B cell (primary cell): ENCODE data around the gene MGST2. TPM values are rescaled to one million over a fixed set of nuclear protein-coding genes. Genes with fewer than 3 reads are reported as not detected.

Source experiments
- ATAC-seq: fragments of 200-7000 bp; cut with Tn5 transposase; one replicate; pipeline ENCODE4 v1.10.0; 2021; ENCODE audit warnings: low read depth, mild to moderate bottlenecking, moderate number of reproducible peaks, moderate library complexity
- CTCF ChIA-PET: fragments of 350-600 bp; sonication (Branson Sonifier 250); formaldehyde crosslinking; loops from one replicate; lab custom pipeline; 2021; ENCODE audit warnings: antibody characterized with exemption, inconsistent platforms; lab: Charles Lee
- POLR2A ChIA-PET: fragments of 350-600 bp; sonication (Branson Sonifier 250); formaldehyde crosslinking; loops from one replicate; lab custom pipeline; 2021; ENCODE audit warnings: antibody characterized with exemption; lab: Charles Lee
- DNase-seq: peaks from one replicate; pipeline ENCODE4 v3.0.0; 2013
- H2AFZ ChIP-seq: 2 replicates; pipeline ENCODE4 v1.6.1; 2012; ENCODE audit warnings: mild to moderate bottlenecking, low read depth, low read length; ENCODE audit not compliant: insufficient read depth, poor library complexity, severe bottlenecking
- H3K27ac ChIP-seq, 2 donors: 1 replicate in 1 of 2; 2 replicates in 1 of 2; pipeline ENCODE4 v1.5.1; 2012 to 2013; ENCODE audit warnings: low read length in 2 of 2, mild to moderate bottlenecking in 2 of 2, moderate library complexity in 1 of 2
- H3K27me3 ChIP-seq, 4 experiments: fragments of 200-600 bp in 1 of 4; sonication (generic) in 1 of 4; replicated peaks in 1 of 4; 1 replicate in 2 of 4; 2 replicates in 2 of 4; pipeline versions ENCODE4 v1.6.1 to v1.7.0; 2013 to 2016; ENCODE audit warnings: low read length in 3 of 4, mild to moderate bottlenecking in 2 of 4, mixed read lengths in 1 of 4, moderate library complexity in 1 of 4; ENCODE audit not compliant: insufficient read depth in 4 of 4, control insufficient read depth in 3 of 4; ENCODE audit errors: control extremely low read depth in 1 of 4
- H3K36me3 ChIP-seq, 2 experiments: replicated peaks in 1 of 2; 1 replicate in 1 of 2; 2 replicates in 1 of 2; pipeline versions ENCODE4 v1.6.1 to v1.7.1; 2013; ENCODE audit warnings: low read length in 1 of 2; ENCODE audit not compliant: insufficient read depth in 2 of 2, control insufficient read depth in 1 of 2; ENCODE audit errors: control extremely low read depth in 1 of 2, extremely low read depth in 1 of 2
- H3K4me1 ChIP-seq, 2 donors: fragments of 200-600 bp in 1 of 2; sonication (generic) in 1 of 2; 1 replicate in 1 of 2; 2 replicates in 1 of 2; pipeline versions ENCODE4 v1.5.1 to v1.6.1; 2013 to 2017; ENCODE audit warnings: low read length in 2 of 2; ENCODE audit not compliant: control insufficient read depth in 2 of 2, insufficient read depth in 2 of 2
- H3K4me2 ChIP-seq: replicated peaks from 2 replicates; pipeline ENCODE3; 2012; ENCODE audit warnings: mild to moderate bottlenecking, low read depth, low read length; ENCODE audit not compliant: poor library complexity, severe bottlenecking
- H3K4me3 ChIP-seq, 5 experiments: fragments of 200-600 bp in 1 of 5; sonication (generic) in 1 of 5; 1 replicate in 3 of 5; 2 replicates in 2 of 5; pipeline versions ENCODE4 v1.5.1 to v1.7.0; 2011 to 2016; ENCODE audit warnings: low read length in 4 of 5, mild to moderate bottlenecking in 4 of 5, low read depth in 2 of 5, control low read depth in 1 of 5, moderate library complexity in 1 of 5; ENCODE audit not compliant: insufficient read depth in 1 of 5; ENCODE audit errors: control extremely low read depth in 1 of 5, extremely low read depth in 1 of 5
- H3K79me2 ChIP-seq: fragments of 200-600 bp; sonication (generic); one replicate; pipeline ENCODE4 v1.6.0; 2016; ENCODE audit warnings: low read length; ENCODE audit not compliant: control insufficient read depth, insufficient read depth
- H3K9ac ChIP-seq: fragments of 200-600 bp; sonication (generic); 2 replicates; pipeline ENCODE4 v1.6.1; 2017; ENCODE audit warnings: mild to moderate bottlenecking, low read length, moderate library complexity
- H3K9me3 ChIP-seq, 3 donors: one replicate each; pipeline versions ENCODE4 v1.6.1 to v1.7.1; 2013; ENCODE audit warnings: low read length in 2 of 3; ENCODE audit not compliant: control insufficient read depth in 2 of 3, insufficient read depth in 1 of 3; ENCODE audit errors: control extremely low read depth in 1 of 3
- H4K20me1 ChIP-seq: 2 replicates; pipeline ENCODE4 v1.6.0; 2012; ENCODE audit warnings: mild to moderate bottlenecking, low read length; ENCODE audit not compliant: insufficient read depth, control insufficient read depth, poor library complexity, severe bottlenecking
- H3K27ac Mint-ChIP-seq: one replicate; pipeline ENCODE4 v1.8.0; 2021; ENCODE audit warnings: mixed read lengths
- H3K27me3 Mint-ChIP-seq: one replicate; pipeline ENCODE4 v1.8.0; 2021; ENCODE audit warnings: mixed read lengths
- H3K4me1 Mint-ChIP-seq: one replicate; pipeline ENCODE4 v1.8.0; 2021; ENCODE audit warnings: mixed read lengths
- H3K4me3 Mint-ChIP-seq: one replicate; pipeline ENCODE4 v1.8.0; 2021; ENCODE audit warnings: mixed read lengths
- H3K9me3 Mint-ChIP-seq: one replicate; pipeline ENCODE4 v1.8.0; 2022; ENCODE audit warnings: mixed read lengths; ENCODE audit not compliant: insufficient read depth
- CTCF ChIP-seq: fragments of 200-600 bp; IDR thresholded peaks from one replicate; pipeline ENCODE4 v1.8.0; 2022; ENCODE audit warnings: antibody characterized with exemption, mild to moderate bottlenecking
- EZH2 ChIP-seq: IDR thresholded peaks from 2 replicates; pipeline ENCODE4 v1.6.1; 2012; ENCODE audit warnings: borderline replicate concordance, low read depth, mild to moderate bottlenecking, moderate library complexity, low read length; ENCODE audit not compliant: insufficient read depth, poor library complexity, severe bottlenecking
- WGBS: methylation state at CpG from one replicate; pipeline ENCODE4 v1.1.5; 2013; ENCODE audit warnings: missing lambda C conversion rate; ENCODE audit not compliant: insufficient coverage; 5-methylcytosine and 5-hydroxymethylcytosine counted together
- intact Hi-C: fragments of 100-400 bp; cut with micrococcal nuclease; formaldehyde crosslinking; loops from one replicate; pipeline ENCODE4 v1.10.0; 2022
- polyA plus RNA-seq: library from polyadenylated mRNA; depleted of rRNA; stranded (reverse); fragments of >200 nt; gene quantifications from 2 replicates; pipeline ENCODE4 v1.2.3, GENCODE V29; 2012
- total RNA-seq, 2 donors: library from RNA; stranded (reverse); fragments of 120-200 nt in 1 of 2; gene quantifications; 1 replicate in 1 of 2; 2 replicates in 1 of 2; pipeline versions ENCODE4 v1.2.3 to v1.2.4, GENCODE V29; 2013 to 2022

MGST2 gene
- total and polyA plus RNA-seq, 2 donors (not counting 1 experiment from before 2014, with no cell fraction given) = 0.81 to 3.4 TPM

- 45% methylated on average over 2 of the region's 5 CpGs for WGBS
- H3K9me3 ChIP-seq = no peaks in the 10 kb centered on the region
- peaks cover 14% of the 10 kb centered on the region for H3K27me3 Mint-ChIP-seq
- no peaks in the 10 kb centered on the region for H4K20me1 ChIP-seq
- ATAC-seq = no peak
- H3K4me3 ChIP-seq = no peak overlapping the region
- no peaks in the 10 kb centered on the region for H3K4me1 Mint-ChIP-seq
- H3K27ac ChIP-seq = no peak overlapping the region
- no peak overlapping the region for H3K4me2 ChIP-seq
- H3K27ac Mint-ChIP-seq = no peak overlapping the region
- H3K27me3 ChIP-seq = peaks cover 0 to 2% (median 0%) of the 10 kb centered on the region in 4 experiments
- no peaks in the 10 kb centered on the region for H3K79me2 ChIP-seq
- no peaks in the 10 kb centered on the region for H3K36me3 ChIP-seq
- no peak overlapping the region for H2AFZ ChIP-seq
- H3K9ac ChIP-seq = no peak overlapping the region
- no peak for DNase-seq
- ChIA-PET CTCF (no interaction called here), POLR2A (no interaction called here)
- intact Hi-C loops = no loop called here
- no peaks in the 10 kb centered on the region for H3K4me1 ChIP-seq
- H3K4me3 Mint-ChIP-seq = no peak overlapping the region
- H3K9me3 Mint-ChIP-seq = no peaks in the 10 kb centered on the region
- TF ChIP-seq CTCF (no peak), EZH2 (no peak)
Measured at GRCh38 chr4:139743027-139743426, 77.4 kb downstream of the MGST2 start.

- H2AFZ ChIP-seq = no peak overlapping the region
- H3K9me3 ChIP-seq = no peaks in the 10 kb centered on the region
- no peaks in the 10 kb centered on the region for H3K9me3 Mint-ChIP-seq
- ChIA-PET CTCF (no interaction called here), POLR2A (no interaction called here)
- intact Hi-C loops = no loop called here
- H3K4me2 ChIP-seq = no peak overlapping the region
- no peaks in the 10 kb centered on the region for H3K4me1 Mint-ChIP-seq
- no peaks in the 10 kb centered on the region for H4K20me1 ChIP-seq
- no peak overlapping the region for H3K27ac ChIP-seq
- peaks cover 0 to 2% (median 0%) of the 10 kb centered on the region in 4 experiments for H3K27me3 ChIP-seq
- H3K9ac ChIP-seq = no peak overlapping the region
- peaks cover 13% of the 10 kb centered on the region for H3K27me3 Mint-ChIP-seq
- H3K4me3 Mint-ChIP-seq = no peak overlapping the region
- no peak for TF ChIP-seq CTCF
- no peak for TF ChIP-seq EZH2
- no peaks in the 10 kb centered on the region for H3K79me2 ChIP-seq
- no peak for ATAC-seq
- no peaks in the 10 kb centered on the region for H3K36me3 ChIP-seq
- no peak for DNase-seq
- no peak overlapping the region for H3K27ac Mint-ChIP-seq
- no CpG with 5 or more reads among the region's 1 CpG for WGBS
- H3K4me3 ChIP-seq = no peak overlapping the region
- no peaks in the 10 kb centered on the region for H3K4me1 ChIP-seq
Measured at GRCh38 chr4:139744232-139744631, 78.6 kb downstream of the MGST2 start.
